ENCODE data around the gene KRTAP4-2. TPM values are rescaled to one million over a fixed set of nuclear protein-coding genes. Genes with fewer than 3 reads are reported as not detected.
"Not testable (repeated sequence)": the region's sequence is repeated elsewhere in the genome, so short reads cannot be mapped to it uniquely, and the experiment has no call there.

The KRTAP4-2 gene
- total RNA-seq, result not detected

- WGBS, 2 donors, result 93 to 100% methylated on average over 3 to 7 of the region's 7 CpGs
- intact Hi-C loops (cut with DNase I), result no loop called here
- DNase-seq, result no peak
These were observed at the start of gene KRTAP4-2 for GRCh38 chr17:41177727-41178271. TSS of gene KRTAP4-2 (minus strand) at chr17:41178221. CDS start at chr17:41178164, 57 bp downstream.

GRCh38 chr17:41226598-41227095 is 48.6 kb upstream of the KRTAP4-2 start, which contains the start of gene KRTAP9-2:
TSS of gene KRTAP9-2 (plus strand) at chr17:41226648. CDS start at chr17:41226655, 7 bp downstream.
- WGBS, 2 donors, result 83% methylated on average over 1 of the region's 4 CpGs; no CpG with 5 or more reads in 1 of the 2 donors
- intact Hi-C loops (cut with DNase I), result not testable (repeated sequence)

More at GRCh38 chr17:41177727-41178271, at the start of gene KRTAP4-2:
- Histone ChIP-seq H3K27me3 (no peaks in the 10 kb centered on the region), H3K36me3 (no peaks in the 10 kb centered on the region), H3K4me3 (replicated peaks in 1 of 3) (no peak within 1 kb of the TSS), H3K9me3 (no peaks in the 10 kb centered on the region), H3K4me1 (no peaks in the 10 kb centered on the region), H3K27ac (no peak within 1 kb of the TSS)
- TF ChIP-seq CTCF (IDR thresholded peaks at IDR 0.05) (no peak), POLR2A (IDR thresholded peaks at IDR 0.05) (no peak)

GRCh38 chr17:41226051-41226450 is 48.0 kb upstream of the KRTAP4-2 start:
- Histone ChIP-seq H3K4me1 (no peaks in the 10 kb centered on the region), H3K9me3 (no peaks in the 10 kb centered on the region), H3K36me3 (no peaks in the 10 kb centered on the region), H3K4me3 (replicated peaks in 1 of 3) (no peak overlapping the region), H3K27me3 (no peaks in the 10 kb centered on the region), H3K27ac (no peak overlapping the region)
- intact Hi-C loops (cut with DNase I), result no loop called here
- no peak for TF ChIP-seq POLR2A (IDR thresholded peaks at IDR 0.05)
- 90 to 97% methylated on average over 6 of the region's 6 CpGs for WGBS, 2 donors
- DNase-seq, result no peak

More at GRCh38 chr17:41226598-41227095, 48.6 kb upstream of the KRTAP4-2 start, which contains the start of gene KRTAP9-2:
- not testable (repeated sequence) for H3K9me3 ChIP-seq; DNase-seq; H3K4me3 ChIP-seq (replicated peaks in 1 of 3); H3K36me3 ChIP-seq; H3K4me1 ChIP-seq; H3K27ac ChIP-seq; H3K27me3 ChIP-seq

GRCh38 chr17:41223821-41224220 is 45.8 kb upstream of the KRTAP4-2 start:
- 76 to 77% methylated on average over 2 of the region's 2 CpGs for WGBS, 2 donors
- intact Hi-C loops (cut with DNase I), result no loop called here
- H3K36me3 ChIP-seq, result no peaks in the 10 kb centered on the region
- H3K27me3 ChIP-seq, result no peaks in the 10 kb centered on the region
- H3K4me3 ChIP-seq (replicated peaks in 1 of 3), result no peak overlapping the region
- TF ChIP-seq POLR2A (IDR thresholded peaks at IDR 0.05) (no peak), CTCF (IDR thresholded peaks at IDR 0.05) (no peak)
- H3K27ac ChIP-seq, result no peak overlapping the region
- DNase-seq, result no peak
- H3K4me1 ChIP-seq, result no peaks in the 10 kb centered on the region
- no peaks in the 10 kb centered on the region for H3K9me3 ChIP-seq

DNA sequence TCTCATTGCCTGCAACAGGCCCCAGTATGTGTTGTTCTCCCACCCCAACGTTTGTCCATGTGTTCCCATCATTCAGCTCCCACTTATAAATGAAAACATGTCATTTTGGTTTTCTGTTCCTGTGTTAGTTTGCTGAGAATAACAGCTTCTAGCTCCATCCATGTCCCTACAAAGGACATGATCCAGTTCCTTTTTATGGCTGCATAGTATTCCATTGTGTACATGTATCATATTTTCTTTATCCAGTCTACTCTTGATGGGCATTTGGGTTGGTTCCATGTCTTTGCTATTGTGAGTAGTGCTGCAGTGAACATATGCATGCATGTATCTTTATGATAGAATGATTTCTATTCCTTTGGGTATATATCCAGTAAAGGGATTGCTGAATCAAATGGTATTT is 37.7 kb upstream of the KRTAP4-2 start:
- H3K4me3 ChIP-seq (replicated peaks in 1 of 3), result no peak overlapping the region
- 77 to 79% methylated on average over 1 of the region's 1 CpG for WGBS, 2 donors
- TF ChIP-seq CTCF (IDR thresholded peaks at IDR 0.05), result no peak
- no peak for TF ChIP-seq POLR2A (IDR thresholded peaks at IDR 0.05)
- H3K4me1 ChIP-seq, result no peaks in the 10 kb centered on the region
- H3K27ac ChIP-seq, result no peak overlapping the region
- intact Hi-C loops (cut with DNase I), result no loop called here
- no peak for DNase-seq
- H3K9me3 ChIP-seq, result no peaks in the 10 kb centered on the region
- H3K36me3 ChIP-seq, result no peaks in the 10 kb centered on the region
- H3K27me3 ChIP-seq, result no peaks in the 10 kb centered on the region

- H3K36me3 ChIP-seq, result no peaks in the 10 kb centered on the region
- no peak overlapping the region for H3K27ac ChIP-seq
- DNase-seq, result no peak
- WGBS, 2 donors, result 79 to 82% methylated on average over 6 of the region's 7 CpGs
- no peaks in the 10 kb centered on the region for H3K27me3 ChIP-seq
- H3K4me1 ChIP-seq, result no peaks in the 10 kb centered on the region
- intact Hi-C loops (cut with DNase I), result no loop called here
- no peak overlapping the region for H3K4me3 ChIP-seq (replicated peaks in 1 of 3)
- TF ChIP-seq POLR2A (IDR thresholded peaks at IDR 0.05), result no peak
- no peak for TF ChIP-seq CTCF (IDR thresholded peaks at IDR 0.05)
- H3K9me3 ChIP-seq, result no peaks in the 10 kb centered on the region
These were observed 34.6 kb upstream of the KRTAP4-2 start for GRCh38 chr17:41212524-41213169.
